CD8-positive, alpha-beta memory T cell (primary cell): ENCODE measurements around the gene PTGES2. TPM values are rescaled to one million over a fixed set of nuclear protein-coding genes. Genes with fewer than 3 reads are reported as not detected.

Experiments used
- CTCF ChIA-PET: fragments of 350-600 bp; sonication (Branson Sonifier 250); formaldehyde crosslinking; loops from one replicate; lab custom pipeline; 2021; ENCODE audit warnings: antibody characterized with exemption; lab: Charles Lee
- POLR2A ChIA-PET: fragments of 350-600 bp; sonication (Branson Sonifier 250); formaldehyde crosslinking; loops from one replicate; lab custom pipeline; 2021; ENCODE audit warnings: antibody characterized with exemption; lab: Charles Lee
- DNase-seq, 5 donors: peaks; one replicate each; pipeline versions ENCODE4 v3.0.0 to v3.0.0-alpha.2; 2020 to 2022; ENCODE audit warnings: mixed read lengths in 1 of 5
- H3K27ac ChIP-seq: one replicate; pipeline ENCODE4 v1.7.0; 2013; ENCODE audit warnings: low read depth, mild to moderate bottlenecking, low read length, moderate library complexity
- H3K27me3 ChIP-seq: 2 replicates; pipeline ENCODE4 v1.7.0; 2013; ENCODE audit warnings: low read length, mild to moderate bottlenecking; ENCODE audit not compliant: insufficient read depth, poor library complexity, severe bottlenecking
- H3K36me3 ChIP-seq: 2 replicates; pipeline ENCODE4 v1.7.0; 2013; ENCODE audit warnings: mild to moderate bottlenecking, low read length, moderate library complexity; ENCODE audit not compliant: insufficient read depth
- H3K4me1 ChIP-seq: 2 replicates; pipeline ENCODE4 v1.7.0; 2013; ENCODE audit warnings: mild to moderate bottlenecking, low read length, moderate library complexity; ENCODE audit not compliant: insufficient read depth
- H3K4me3 ChIP-seq: 2 replicates; pipeline ENCODE4 v1.7.0; 2013; ENCODE audit warnings: mild to moderate bottlenecking, low read length
- H3K9me3 ChIP-seq: 2 replicates; pipeline ENCODE4 v1.7.0; 2013; ENCODE audit warnings: mild to moderate bottlenecking, low read length
- H3K27ac Mint-ChIP-seq, 8 donors: one replicate each; pipeline ENCODE4 v1.8.0; 2020 to 2021; ENCODE audit warnings: mixed read lengths in 8 of 8, mild to moderate bottlenecking in 6 of 8, inconsistent platforms in 3 of 8, moderate library complexity in 3 of 8
- H3K27me3 Mint-ChIP-seq, 2 donors: one replicate each; pipeline ENCODE4 v1.8.0; 2020 to 2021; ENCODE audit warnings: mixed read lengths in 2 of 2, mild to moderate bottlenecking in 1 of 2, moderate library complexity in 1 of 2
- H3K36me3 Mint-ChIP-seq, 3 donors: one replicate each; pipeline ENCODE4 v1.8.0; 2020 to 2021; ENCODE audit warnings: mixed read lengths in 3 of 3, inconsistent platforms in 1 of 3, mild to moderate bottlenecking in 1 of 3
- H3K4me1 Mint-ChIP-seq, 3 donors: one replicate each; pipeline ENCODE4 v1.8.0; 2020 to 2021; ENCODE audit warnings: mixed read lengths in 3 of 3, inconsistent platforms in 1 of 3, mild to moderate bottlenecking in 1 of 3
- H3K4me3 Mint-ChIP-seq, 7 donors: one replicate each; pipeline ENCODE4 v1.8.0; 2020 to 2021; ENCODE audit warnings: mixed read lengths in 7 of 7, mild to moderate bottlenecking in 6 of 7, moderate library complexity in 4 of 7, inconsistent platforms in 2 of 7
- H3K9me3 Mint-ChIP-seq, 5 donors: one replicate each; pipeline ENCODE4 v1.8.0; 2020 to 2022; ENCODE audit warnings: mixed read lengths in 5 of 5, mild to moderate bottlenecking in 3 of 5, moderate library complexity in 2 of 5, inconsistent platforms in 1 of 5
- polyA plus RNA-seq: library from polyadenylated mRNA; unstranded; fragments of 300-500 nt; fragmentation: Illumina TruSeq; gene quantifications from one replicate; pipeline ENCODE4 v1.2.3, GENCODE V29; 2021
- total RNA-seq, 2 experiments: library from RNA; stranded (reverse); gene quantifications; one replicate each; pipeline ENCODE4 v1.2.3, GENCODE V29; 2021

Gene PTGES2
- total and polyA plus RNA-seq, 3 experiments from 2014 or later, result 51.7 to 68.3 (median 67.0) TPM

GRCh38 chr9:128159784-128160602, 32.5 kb upstream of the PTGES2 start, which contains the start of gene BBLN:
Gene BBLN, plus strand, starts transcription at chr9:128160265. Its CDS starts 143 bp downstream, at chr9:128160408.
- H3K27ac ChIP-seq, result peak within 1 kb of the TSS; percentile 91

GRCh38 chr9:128159522-128159783, 31.9 kb upstream of the PTGES2 start:
- Mint-ChIP-seq H3K36me3 (peaks cover 0 to 23% (median 4%) of the 10 kb centered on the region in 3 donors), H3K4me3 (peak overlapping the region; percentile 78 to 93 (median 85)), H3K27ac (peak overlapping the region; percentile 81 to 98 (median 95)), H3K9me3 (no peaks in the 10 kb centered on the region), H3K27me3 (peaks cover 0 to 3% of the 10 kb centered on the region in 2 donors), H3K4me1 (peaks cover 15 to 28% (median 24%) of the 10 kb centered on the region in 3 donors)
- DNase-seq, result peak; percentile 24 to 73 (median 63)
- ChIA-PET POLR2A (interaction anchor here (1.2 to 3.4 kb wide), 3 partner anchors 31 to 92 kb away, joined by 3 to 13 read pairs (median 9); partner anchors contain the start of genes CIZ1 and NAIF1), CTCF (interaction anchor here (1.3 to 1.6 kb wide), 4 partner anchors 9 to 31 kb away, joined by 3 to 4 read pairs (median 4); no protein-coding TSS in a partner anchor)
- Histone ChIP-seq H3K27me3 (no peaks in the 10 kb centered on the region), H3K27ac (peak overlapping the region; percentile 84), H3K4me3 (peak overlapping the region; percentile 76), H3K9me3 (no peaks in the 10 kb centered on the region), H3K36me3 (no peaks in the 10 kb centered on the region), H3K4me1 (peaks cover 21% of the 10 kb centered on the region)

More at GRCh38 chr9:128159784-128160602, 32.5 kb upstream of the PTGES2 start, which contains the start of gene BBLN:
- Mint-ChIP-seq H3K27ac (peak within 1 kb of the TSS; percentile 81 to 98 (median 95)), H3K4me3 (peak within 1 kb of the TSS; percentile 78 to 93 (median 85)), H3K9me3 (no peaks in the 10 kb centered on the region), H3K27me3 (peaks cover 0 to 3% of the 10 kb centered on the region in 2 donors), H3K36me3 (peaks cover 0 to 27% (median 4%) of the 10 kb centered on the region in 3 donors), H3K4me1 (peaks cover 15 to 28% (median 24%) of the 10 kb centered on the region in 3 donors)
- POLR2A ChIA-PET, result interaction anchor here (1.2 to 3.4 kb wide), 3 partner anchors 31 to 93 kb away, joined by 3 to 13 read pairs (median 9); partner anchors contain the start of genes CIZ1 and NAIF1
- H3K4me3 ChIP-seq, result peak within 1 kb of the TSS; percentile 98
- H3K27me3 ChIP-seq, result no peaks in the 10 kb centered on the region
- peaks cover 21% of the 10 kb centered on the region for H3K4me1 ChIP-seq
- H3K9me3 ChIP-seq, result no peaks in the 10 kb centered on the region
- CTCF ChIA-PET, result interaction anchor here (1.3 to 1.6 kb wide), 4 partner anchors 9 to 31 kb away, joined by 3 to 4 read pairs (median 4); no protein-coding TSS in a partner anchor
- peak; percentile 86 to 94 (median 89) for DNase-seq
- no peaks in the 10 kb centered on the region for H3K36me3 ChIP-seq

GRCh38 chr9:128155736-128156500, 28.4 kb upstream of the PTGES2 start:
- Mint-ChIP-seq H3K9me3 (no peaks in the 10 kb centered on the region), H3K4me3 (no peak overlapping the region), H3K36me3 (peaks cover 0 to under 1% (median 0%) of the 10 kb centered on the region in 3 donors), H3K4me1 (peaks cover 6 to 9% (median 7%) of the 10 kb centered on the region in 3 donors), H3K27me3 (peaks cover 0 to 3% of the 10 kb centered on the region in 2 donors), H3K27ac (peak overlapping the region in 3 of 8 donors; percentile 2 to 66 (median 11))
- Histone ChIP-seq H3K4me1 (peaks cover 14% of the 10 kb centered on the region), H3K27me3 (no peaks in the 10 kb centered on the region), H3K36me3 (no peaks in the 10 kb centered on the region), H3K4me3 (no peak overlapping the region), H3K27ac (no peak overlapping the region), H3K9me3 (no peaks in the 10 kb centered on the region)
- CTCF ChIA-PET, result interaction anchor here (1.7 kb wide), 1 partner anchor 14 kb away, joined by 4 read pairs; no protein-coding TSS in a partner anchor
- POLR2A ChIA-PET, result interaction anchor here (0.5 kb wide), 1 partner anchor 748 kb away, joined by 3 read pairs; no protein-coding TSS in a partner anchor
- DNase-seq, result peak in 1 of 5 donors; percentile 3

- H3K27ac ChIP-seq, result no peak overlapping the region
- no peak overlapping the region for H3K27ac Mint-ChIP-seq
- H3K27me3 Mint-ChIP-seq, result peaks cover 0 to 2% of the 10 kb centered on the region in 2 donors
- H3K4me1 Mint-ChIP-seq, result peaks cover 0 to under 1% (median under 1%) of the 10 kb centered on the region in 3 donors
- no peaks in the 10 kb centered on the region for H3K27me3 ChIP-seq
- peaks cover under 1% of the 10 kb centered on the region for H3K4me1 ChIP-seq
- H3K9me3 ChIP-seq, result no peaks in the 10 kb centered on the region
- no peak overlapping the region for H3K4me3 Mint-ChIP-seq
- H3K9me3 Mint-ChIP-seq, result no peaks in the 10 kb centered on the region
- H3K4me3 ChIP-seq, result no peak overlapping the region
- POLR2A ChIA-PET, result no interaction called here
- no peak for DNase-seq
- H3K36me3 Mint-ChIP-seq, result no peaks in the 10 kb centered on the region
- CTCF ChIA-PET, result interaction anchor here (1.7 kb wide), 1 partner anchor 12 kb away, joined by 4 read pairs; no protein-coding TSS in a partner anchor
- H3K36me3 ChIP-seq, result no peaks in the 10 kb centered on the region
Observed at GRCh38 chr9:128153947-128154695, 26.6 kb upstream of the PTGES2 start.

- Histone ChIP-seq H3K9me3 (no peaks in the 10 kb centered on the region), H3K36me3 (no peaks in the 10 kb centered on the region), H3K27ac (no peak overlapping the region), H3K4me3 (no peak overlapping the region), H3K4me1 (no peaks in the 10 kb centered on the region), H3K27me3 (no peaks in the 10 kb centered on the region)
- H3K4me3 Mint-ChIP-seq, result no peak overlapping the region
- ChIA-PET CTCF (no interaction called here), POLR2A (no interaction called here)
- H3K9me3 Mint-ChIP-seq, result no peaks in the 10 kb centered on the region
- no peak overlapping the region for H3K27ac Mint-ChIP-seq
- H3K27me3 Mint-ChIP-seq, result peaks cover 0 to 2% of the 10 kb centered on the region in 2 donors
- H3K36me3 Mint-ChIP-seq, result no peaks in the 10 kb centered on the region
- no peak for DNase-seq
- H3K4me1 Mint-ChIP-seq, result no peaks in the 10 kb centered on the region
Observed at GRCh38 chr9:128153060-128153946, 25.8 kb upstream of the PTGES2 start.

GRCh38 chr9:128152133-128153059, 24.9 kb upstream of the PTGES2 start:
- Mint-ChIP-seq H3K36me3 (no peaks in the 10 kb centered on the region), H3K9me3 (no peaks in the 10 kb centered on the region), H3K27ac (no peak overlapping the region), H3K4me1 (no peaks in the 10 kb centered on the region), H3K4me3 (no peak overlapping the region), H3K27me3 (peaks cover 0 to 2% of the 10 kb centered on the region in 2 donors)
- H3K9me3 ChIP-seq, result no peaks in the 10 kb centered on the region
- no peak overlapping the region for H3K27ac ChIP-seq
- ChIA-PET POLR2A (no interaction called here), CTCF (no interaction called here)
- H3K4me3 ChIP-seq, result no peak overlapping the region
- no peaks in the 10 kb centered on the region for H3K27me3 ChIP-seq
- DNase-seq, result no peak
- H3K36me3 ChIP-seq, result no peaks in the 10 kb centered on the region
- H3K4me1 ChIP-seq, result no peaks in the 10 kb centered on the region
